Nephron progenitor cell (in vitro differentiated cells): Measurements from ENCODE around the gene NPL.

ENCODE experiments used
- DNase-seq: peaks from one replicate; pipeline ENCODE4 v3.0.0; 2021
- H3K27ac Mint-ChIP-seq: 2 replicates; pipeline ENCODE4 v1.8.0; 2021; ENCODE audit warnings: mild to moderate bottlenecking, moderate library complexity, mixed read lengths
- H3K27me3 Mint-ChIP-seq: 2 replicates; pipeline ENCODE4 v1.8.0; 2021; ENCODE audit warnings: mild to moderate bottlenecking, low read depth, mixed read lengths; ENCODE audit not compliant: poor library complexity
- H3K36me3 Mint-ChIP-seq: 2 replicates; pipeline ENCODE4 v1.8.0; 2021; ENCODE audit warnings: low read depth, mixed read lengths
- H3K4me1 Mint-ChIP-seq: 2 replicates; pipeline ENCODE4 v1.8.0; 2021; ENCODE audit warnings: mixed read lengths
- H3K4me3 Mint-ChIP-seq: 2 replicates; pipeline ENCODE4 v1.8.0; 2021; ENCODE audit warnings: mild to moderate bottlenecking, moderate library complexity, mixed read lengths
- H3K9me3 Mint-ChIP-seq: 2 replicates; pipeline ENCODE4 v1.8.0; 2021; ENCODE audit warnings: mild to moderate bottlenecking, moderate library complexity, mixed read lengths
- CTCF ChIP-seq: fragments of 200-600 bp; sonication (generic); IDR thresholded peaks from 2 replicates; pipeline ENCODE4 v1.5.0; 2021; ENCODE audit warnings: antibody characterized with exemption

Gene NPL

GRCh38 chr1:182754543-182755314 lies 34.8 kb upstream of the NPL start:
- no peaks in the 10 kb centered on the region for H3K36me3 Mint-ChIP-seq
- peaks cover 2% of the 10 kb centered on the region for H3K9me3 Mint-ChIP-seq
- TF ChIP-seq CTCF, result no peak
- H3K4me1 Mint-ChIP-seq, result peaks cover 15% of the 10 kb centered on the region
- no peak overlapping the region for H3K4me3 Mint-ChIP-seq
- DNase-seq, result no peak
- H3K27me3 Mint-ChIP-seq, result peaks cover 15% of the 10 kb centered on the region
- no peak overlapping the region for H3K27ac Mint-ChIP-seq

GRCh38 chr1:182755632-182756031 lies 33.9 kb upstream of the NPL start:
- Mint-ChIP-seq H3K36me3 (no peaks in the 10 kb centered on the region), H3K4me3 (no peak overlapping the region), H3K4me1 (peaks cover 15% of the 10 kb centered on the region), H3K27me3 (peaks cover 15% of the 10 kb centered on the region), H3K27ac (no peak overlapping the region), H3K9me3 (no peaks in the 10 kb centered on the region)
- TF ChIP-seq CTCF, result no peak
- no peak for DNase-seq

- H3K4me3 Mint-ChIP-seq, result no peak overlapping the region
- DNase-seq, result no peak
- H3K36me3 Mint-ChIP-seq, result no peaks in the 10 kb centered on the region
- peaks cover 15% of the 10 kb centered on the region for H3K27me3 Mint-ChIP-seq
- peaks cover 6% of the 10 kb centered on the region for H3K9me3 Mint-ChIP-seq
- H3K4me1 Mint-ChIP-seq, result peaks cover 14% of the 10 kb centered on the region
- TF ChIP-seq CTCF, result no peak
- H3K27ac Mint-ChIP-seq, result no peak overlapping the region
Measured at GRCh38 chr1:182756423-182756822, 33.1 kb upstream of the NPL start.

DNA sequence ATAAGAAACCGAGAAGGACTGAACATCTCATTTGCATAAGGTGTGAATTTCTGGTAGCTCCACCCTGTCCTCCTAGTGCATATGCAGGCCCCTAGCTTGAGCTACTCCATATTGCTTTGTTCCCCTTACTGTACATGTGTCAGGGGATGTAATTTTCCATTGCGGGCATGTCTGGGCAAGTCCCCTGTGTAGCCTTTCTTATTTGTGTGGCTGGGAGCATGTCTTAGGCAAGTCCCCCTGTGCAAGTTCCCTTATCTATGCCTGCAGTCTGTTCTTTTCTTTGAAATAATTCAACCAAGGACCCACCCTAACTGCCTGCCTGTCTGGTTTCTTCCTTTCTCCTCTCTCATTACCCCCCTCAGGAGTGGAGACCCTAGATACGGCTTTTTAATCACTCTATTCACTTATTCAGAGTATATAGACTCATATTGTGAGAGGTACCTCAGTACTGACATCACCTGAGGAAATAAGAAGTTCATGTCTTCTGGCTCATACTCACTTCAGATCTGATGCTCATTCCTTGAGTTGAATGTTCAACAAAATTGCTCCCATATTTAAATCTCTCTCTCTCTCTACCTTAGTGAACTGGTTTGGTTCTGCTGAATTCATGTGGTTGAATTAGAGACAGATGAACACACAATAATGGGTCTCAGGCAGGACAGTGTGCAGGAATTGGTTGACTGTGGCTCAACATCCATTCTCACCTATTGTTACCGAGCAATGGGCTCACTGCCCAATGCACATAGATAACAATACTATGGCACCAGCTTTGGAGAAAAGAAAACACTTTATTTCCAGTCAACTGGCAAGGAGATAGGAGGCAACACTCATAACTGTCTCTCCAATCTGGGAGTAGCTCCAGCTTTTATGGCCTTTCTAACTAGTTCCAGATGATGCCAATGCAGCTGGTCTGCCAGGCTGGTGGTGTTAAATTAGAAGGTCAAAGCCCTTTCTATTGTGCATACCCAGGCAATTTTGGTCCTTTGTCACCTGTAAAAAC lies 27.9 kb upstream of the NPL start:
- Mint-ChIP-seq H3K27ac (no peak overlapping the region), H3K9me3 (peaks cover 12% of the 10 kb centered on the region), H3K36me3 (no peaks in the 10 kb centered on the region), H3K4me3 (no peak overlapping the region), H3K4me1 (peaks cover 13% of the 10 kb centered on the region), H3K27me3 (peaks cover 12% of the 10 kb centered on the region)
- no peak for TF ChIP-seq CTCF
- no peak for DNase-seq

GRCh38 chr1:182762536-182762935 lies 27.0 kb upstream of the NPL start:
- H3K27ac Mint-ChIP-seq, result no peak overlapping the region
- H3K27me3 Mint-ChIP-seq, result peaks cover 15% of the 10 kb centered on the region
- no peak for DNase-seq
- H3K4me3 Mint-ChIP-seq, result no peak overlapping the region
- TF ChIP-seq CTCF, result no peak
- peaks cover 13% of the 10 kb centered on the region for H3K4me1 Mint-ChIP-seq
- H3K9me3 Mint-ChIP-seq, result peaks cover 12% of the 10 kb centered on the region
- no peaks in the 10 kb centered on the region for H3K36me3 Mint-ChIP-seq
